ENCODE results near the gene METTL26. TPM values are rescaled to one million over a fixed set of nuclear protein-coding genes. Genes with fewer than 3 reads are reported as not detected.
A peak's percentile ranks its signal among the peaks of the same experiment; 100 is the strongest.

METTL26 gene
- total and polyA plus RNA-seq, 9 of the 15 experiments (the other 6 are each of a cell fraction or from before 2014, with no cell fraction given): 7.3 to 262 (median 80.9) TPM

- TF ChIP-seq JUN (IDR thresholded peaks at IDR 0.05; ENCODE audit: borderline replicate concordance, low read depth, low read length): no peak; the same call in 1 of the 2 replicates
- TF ChIP-seq JUN (CRISPR knock-in tag; IDR thresholded peaks at IDR 0.05; ENCODE audit: borderline replicate concordance): 0 out of 2 replicates have a peak, but pooled peaks have one; percentile 40
- TF ChIP-seq RBFOX2 (IDR thresholded peaks at IDR 0.05; ENCODE audit: low read depth, low read length): peak; percentile 83
- peak; percentile 97 for TF ChIP-seq CXXC5 (CRISPR knock-in tag; IDR thresholded peaks at IDR 0.05)
- TF ChIP-seq TSC22D4 (tag; IDR thresholded peaks at IDR 0.05): no peak
- TF ChIP-seq ZNF766 (CRISPR knock-in tag; conservative IDR thresholded peaks at IDR 0.05): 0 out of 2 replicates have a peak, but pooled peaks have one; percentile 44
- TF ChIP-seq MEIS2 (IDR thresholded peaks at IDR 0.05; ENCODE audit: partially characterized antibody): peak; percentile 34
- peak; percentile 57 to 70; a peak in 3 of 4 replicates for TF ChIP-seq MAZ (CRISPR knock-in tag; conservative IDR thresholded peaks at IDR 0.05 in 1 of 2, IDR thresholded peaks at IDR 0.05 in 1 of 2)
Observed at GRCh38 chr16:641326-642188, 5.5 kb upstream of the METTL26 start, which contains the start of gene MCRIP2 (continued).

- no peak overlapping the region for H3K4me2 ChIP-seq (ENCODE audit: insufficient read depth, low read length)
- 56% methylated on average over 2 of the region's 5 CpGs for WGBS (ENCODE audit: insufficient coverage, low coverage, missing lambda C conversion rate)
- FAIRE-seq (no peak), ATAC-seq (no peak), DNase-seq (ENCODE audit: extremely low read depth in 1 of 4, low spot score in 3 of 4) (no peak)
- no peaks in the 10 kb centered on the region for H3K27me3 ChIP-seq (ENCODE audit: control insufficient read depth in 2 of 2, insufficient read depth in 2 of 2, low read length in 2 of 2)
- peaks cover 58% of the 10 kb centered on the region for H3K79me2 ChIP-seq (ENCODE audit: control insufficient read depth, insufficient read depth, low read length)
- peak overlapping the region; percentile 89 for H3K4me3 ChIP-seq
- peak overlapping the region in 1 of 2 experiments; percentile 99; a peak in 2 of 4 replicates for H3K9ac ChIP-seq (ENCODE audit: insufficient read depth in 1 of 2, low read depth in 2 of 2, low read length in 2 of 2)
- ChIA-PET CTCF (ENCODE audit: low intra/inter-chr PET ratio) (no interaction called here), POLR2A (no interaction called here)
- in situ Hi-C loops (cut with MboI): no loop called here
- H3K27ac ChIP-seq (ENCODE audit: extremely low read depth, low read depth, low read length): peak overlapping the region; percentile 94; the same call in 1 of the 3 replicates
- H3K4me1 ChIP-seq (replicated peaks in 1 of 2; ENCODE audit: control insufficient read depth in 2 of 2, insufficient read depth in 2 of 2, low read length in 2 of 2): peaks cover 15 to 81% of the 10 kb centered on the region in 2 experiments; a peak in 4 of 5 replicates
- no peaks in the 10 kb centered on the region for H3K9me3 ChIP-seq (replicated peaks; ENCODE audit: control insufficient read depth, insufficient read depth, low read depth, low read length)
- TF ChIP-seq, protein P1, sequence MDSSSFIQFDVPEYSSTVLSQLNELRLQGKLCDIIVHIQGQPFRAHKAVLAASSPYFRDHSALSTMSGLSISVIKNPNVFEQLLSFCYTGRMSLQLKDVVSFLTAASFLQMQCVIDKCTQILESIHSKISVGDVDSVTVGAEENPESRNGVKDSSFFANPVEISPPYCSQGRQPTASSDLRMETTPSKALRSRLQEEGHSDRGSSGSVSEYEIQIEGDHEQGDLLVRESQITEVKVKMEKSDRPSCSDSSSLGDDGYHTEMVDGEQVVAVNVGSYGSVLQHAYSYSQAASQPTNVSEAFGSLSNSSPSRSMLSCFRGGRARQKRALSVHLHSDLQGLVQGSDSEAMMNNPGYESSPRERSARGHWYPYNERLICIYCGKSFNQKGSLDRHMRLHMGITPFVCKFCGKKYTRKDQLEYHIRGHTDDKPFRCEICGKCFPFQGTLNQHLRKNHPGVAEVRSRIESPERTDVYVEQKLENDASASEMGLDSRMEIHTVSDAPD (CRISPR knock-in tag; IDR thresholded peaks at IDR 0.05): no peak
- TF ChIP-seq FOXO4 (CRISPR knock-in tag; IDR thresholded peaks at IDR 0.05): no peak
- TF ChIP-seq FUS (optimal IDR thresholded peaks at IDR 0.05; ENCODE audit: low read depth, low read length): no peak
- TF ChIP-seq ZZZ3 (IDR thresholded peaks at IDR 0.05): no peak
- no peak for TF ChIP-seq BDP1 (IDR thresholded peaks at IDR 0.05; ENCODE audit: insufficient read depth, insufficient read length)
- TF ChIP-seq SLC30A9 (CRISPR knock-in tag; IDR thresholded peaks at IDR 0.05): no peak
- no peak for TF ChIP-seq ETV1 (tag; conservative IDR thresholded peaks at IDR 0.05; ENCODE audit: low read depth)
- no peak for TF ChIP-seq ETS2 (tag; IDR thresholded peaks at IDR 0.05; ENCODE audit: borderline replicate concordance, poor library complexity, severe bottlenecking)
- no peaks in the 10 kb centered on the region for H3K9me1 ChIP-seq (ENCODE audit: control insufficient read depth, insufficient read depth, low read length)
- no peak overlapping the region for H2AFZ ChIP-seq (ENCODE audit: low read depth, low read length)
- H4K20me1 ChIP-seq (replicated peaks; ENCODE audit: control insufficient read depth, insufficient read depth, low read length): no peaks in the 10 kb centered on the region
- peaks cover 23% of the 10 kb centered on the region; the same call in 1 of the 3 replicates for H3K36me3 ChIP-seq (ENCODE audit: control insufficient read depth, insufficient read depth, low read length)
- no TSS peak for BruUV-seq (replicated peaks)
- intact Hi-C loops (cut with micrococcal nuclease): loop anchor here (1.0 kb wide), 1 partner anchor 50 kb away; the partner anchor contains the start of gene RAB40C
Observed at GRCh38 chr16:640614-641013, 4.5 kb upstream of the METTL26 start.
